ENCODE measurements around the gene WWC2.
"Not testable (repeated sequence)": the region's sequence is repeated elsewhere in the genome, so short reads cannot be mapped to it uniquely, and the experiment has no call there.

WWC2 gene

GRCh38 chr4:183299464-183299863, 200.4 kb downstream of the WWC2 start:
- DNase-seq (ENCODE audit: low spot score): no peak

GRCh38 chr4:183300070-183300469, 201.0 kb downstream of the WWC2 start:
- no peak for DNase-seq (ENCODE audit: low spot score)

- DNase-seq (ENCODE audit: low spot score): no peak
These were observed 201.6 kb downstream of the WWC2 start for GRCh38 chr4:183300655-183301054.

- no peak for DNase-seq (ENCODE audit: low spot score)
These were observed 204.2 kb downstream of the WWC2 start for GRCh38 chr4:183303301-183303700.

- no peak for DNase-seq (ENCODE audit: low spot score)
These were observed 205.0 kb downstream of the WWC2 start for GRCh38 chr4:183304067-183304466.

- DNase-seq (ENCODE audit: low spot score): no peak
These were observed 205.5 kb downstream of the WWC2 start for GRCh38 chr4:183304538-183304937.

- DNase-seq (ENCODE audit: low spot score): no peak
These were observed 207.8 kb downstream of the WWC2 start for GRCh38 chr4:183306811-183307210.

- DNase-seq (ENCODE audit: low spot score): no peak
These were observed 213.8 kb downstream of the WWC2 start for GRCh38 chr4:183312841-183313240.

GRCh38 chr4:183314336-183314735, 215.3 kb downstream of the WWC2 start:
- no peak for DNase-seq (ENCODE audit: low spot score)

GRCh38 chr4:183314806-183315205, 215.7 kb downstream of the WWC2 start:
- DNase-seq (ENCODE audit: low spot score): no peak

- DNase-seq (ENCODE audit: low spot score): no peak
These were observed 219.6 kb downstream of the WWC2 start for GRCh38 chr4:183318656-183319055.

- no peak for DNase-seq (ENCODE audit: low spot score)
These were observed 221.4 kb downstream of the WWC2 start, which contains the start of gene CLDN22 for GRCh38 chr4:183320211-183321059. Gene CLDN22, minus strand, starts transcription at chr4:183320276. Its CDS starts 58 bp downstream, at chr4:183320218.

- no peak for DNase-seq (ENCODE audit: low spot score)
These were observed 222.0 kb downstream of the WWC2 start for GRCh38 chr4:183321079-183321478.

GRCh38 chr4:183321516-183321915, 222.5 kb downstream of the WWC2 start:
- DNase-seq (ENCODE audit: low spot score): no peak

GRCh38 chr4:183322326-183322725, 223.3 kb downstream of the WWC2 start, which contains the start of gene CLDN24:
Gene CLDN24, minus strand, starts transcription at chr4:183322426. Its CDS starts 0 bp downstream, at chr4:183322426.
- no peak for DNase-seq (ENCODE audit: low spot score)

- DNase-seq (ENCODE audit: low spot score): no peak
These were observed 224.2 kb downstream of the WWC2 start for GRCh38 chr4:183323295-183323694.

- DNase-seq (ENCODE audit: low spot score): not testable (repeated sequence)
These were observed 225.0 kb downstream of the WWC2 start for GRCh38 chr4:183324056-183324455.

- DNase-seq (ENCODE audit: low spot score): no peak
These were observed 225.6 kb downstream of the WWC2 start for GRCh38 chr4:183324619-183325018.

GRCh38 chr4:183326387-183326786, 227.3 kb downstream of the WWC2 start:
- DNase-seq (ENCODE audit: low spot score): not testable (repeated sequence)

GRCh38 chr4:183326853-183327252, 227.8 kb downstream of the WWC2 start:
- DNase-seq (ENCODE audit: low spot score): no peak

GRCh38 chr4:183327827-183328226, 228.8 kb downstream of the WWC2 start:
- no peak for DNase-seq (ENCODE audit: low spot score)

- no peak for DNase-seq (ENCODE audit: low spot score)
These were observed 229.8 kb downstream of the WWC2 start for GRCh38 chr4:183328832-183329231.

- DNase-seq (ENCODE audit: low spot score): no peak
These were observed 230.2 kb downstream of the WWC2 start for GRCh38 chr4:183329244-183329643.
